ENCODE data around the gene HCN2.
A peak's percentile ranks its signal among the peaks of the same experiment; 100 is the strongest.
"Not testable (repeated sequence)": the region's sequence is repeated elsewhere in the genome, so short reads cannot be mapped to it uniquely, and the experiment has no call there.

HCN2 gene

DNA sequence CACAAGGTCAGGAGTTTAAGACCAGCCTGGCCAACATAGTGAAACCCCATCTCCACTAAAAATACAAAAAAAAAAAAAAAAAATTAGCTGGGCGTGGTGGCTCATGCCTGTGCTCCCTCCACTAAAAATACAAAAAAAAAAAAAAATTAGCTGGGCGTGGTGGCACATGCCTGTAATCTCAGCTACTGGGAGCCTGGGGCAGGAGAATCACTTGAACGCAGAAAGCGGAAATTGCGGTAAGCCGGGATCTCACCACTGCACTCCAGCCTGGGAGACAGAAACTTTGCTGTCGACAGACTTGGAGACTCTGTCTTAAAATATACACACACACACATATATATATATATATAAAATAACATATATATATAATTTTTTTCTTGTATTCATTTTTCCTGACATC lies 36.9 kb downstream of the HCN2 start:
- in situ Hi-C loops (cut with HindIII; ENCODE audit: low pct_ligation_motif_present, low pct_unique_long_range_greater_than_20kb, low sequenced_read_pairs); DNase-seq: not testable (repeated sequence)

DNA sequence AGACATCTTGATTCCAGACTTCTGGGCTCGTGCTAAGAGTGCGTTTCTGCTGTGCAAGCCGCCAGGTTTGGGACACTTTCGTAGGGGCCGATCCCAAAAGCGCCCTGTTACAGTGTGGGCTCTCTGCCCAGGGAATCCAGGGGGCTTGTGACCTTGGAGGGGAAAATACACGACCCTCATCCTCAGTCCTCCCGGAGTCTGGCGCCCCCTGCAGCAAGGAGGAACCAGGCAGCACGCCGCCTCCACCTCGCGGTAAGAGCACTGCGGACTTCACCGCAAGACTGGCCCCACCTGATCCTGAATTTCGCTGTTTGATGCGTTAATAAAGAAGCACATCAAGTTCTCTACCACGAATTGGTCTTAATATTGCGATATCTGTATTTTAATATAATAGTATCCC lies 38.5 kb downstream of the HCN2 start:
- in situ Hi-C loops (cut with HindIII; ENCODE audit: low pct_ligation_motif_present, low pct_unique_long_range_greater_than_20kb, low sequenced_read_pairs) = no loop called here
- DNase-seq = no peak

DNA sequence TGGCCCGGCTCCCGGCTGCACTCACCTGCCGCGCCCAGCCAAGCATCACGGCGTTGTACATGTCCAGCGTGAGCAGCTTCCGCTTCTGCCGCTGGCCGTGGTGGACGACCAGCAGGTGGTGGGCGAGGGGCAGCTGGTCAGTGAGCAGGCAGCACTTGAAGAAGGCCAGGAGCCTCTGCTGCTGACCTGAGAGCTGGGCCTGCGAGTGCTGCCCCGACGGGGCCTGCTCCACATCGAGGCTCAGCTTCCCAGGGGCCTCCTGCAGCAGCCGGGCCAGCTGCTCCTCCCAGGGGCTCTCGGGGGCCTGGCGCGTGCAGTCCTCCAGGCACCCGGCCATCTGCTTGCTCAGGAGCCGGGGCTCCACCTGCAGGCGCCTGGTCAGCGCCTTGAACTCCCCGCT lies 39.8 kb downstream of the HCN2 start:
- DNase-seq; in situ Hi-C loops (cut with HindIII; ENCODE audit: low pct_ligation_motif_present, low pct_unique_long_range_greater_than_20kb, low sequenced_read_pairs): not testable (repeated sequence)

DNA sequence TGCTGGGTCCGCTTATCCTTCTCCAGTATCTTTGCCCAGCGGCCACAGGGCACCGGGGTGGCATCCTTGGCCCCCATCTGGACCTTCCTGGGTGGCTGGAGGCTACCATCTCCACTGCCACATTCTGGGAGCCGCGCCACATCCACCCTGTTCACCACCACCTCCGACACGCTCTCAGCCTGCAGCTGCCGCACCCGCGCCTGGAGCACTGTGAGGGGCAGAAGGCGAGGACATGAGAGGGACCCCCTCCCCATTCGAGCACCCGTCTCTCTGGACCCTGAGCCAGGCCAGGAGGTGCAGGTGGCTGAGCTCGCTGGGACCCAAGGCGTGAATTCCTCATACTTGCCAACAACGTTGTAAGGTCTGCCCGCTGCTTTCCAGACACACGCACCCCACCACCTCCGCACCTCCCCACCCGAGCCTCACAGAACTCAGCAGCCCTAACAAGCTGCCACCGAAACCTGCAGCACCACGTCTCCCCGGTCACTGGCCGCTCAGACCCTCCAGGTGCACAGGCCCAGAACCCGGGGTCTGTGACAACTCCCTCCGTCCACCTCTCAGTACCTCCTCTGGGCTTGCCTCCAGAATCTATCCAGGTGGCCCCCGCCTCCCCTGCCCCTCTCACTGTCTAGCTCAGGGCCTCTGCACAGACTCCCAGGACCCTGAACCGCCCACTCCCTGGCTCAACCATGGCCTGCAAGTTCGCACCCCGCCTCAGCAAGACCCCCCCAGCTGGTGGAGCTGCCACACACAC lies 40.5 kb downstream of the HCN2 start:
- DNase-seq = no peak
- in situ Hi-C loops (cut with HindIII; ENCODE audit: low pct_ligation_motif_present, low pct_unique_long_range_greater_than_20kb, low sequenced_read_pairs) = no loop called here

DNA sequence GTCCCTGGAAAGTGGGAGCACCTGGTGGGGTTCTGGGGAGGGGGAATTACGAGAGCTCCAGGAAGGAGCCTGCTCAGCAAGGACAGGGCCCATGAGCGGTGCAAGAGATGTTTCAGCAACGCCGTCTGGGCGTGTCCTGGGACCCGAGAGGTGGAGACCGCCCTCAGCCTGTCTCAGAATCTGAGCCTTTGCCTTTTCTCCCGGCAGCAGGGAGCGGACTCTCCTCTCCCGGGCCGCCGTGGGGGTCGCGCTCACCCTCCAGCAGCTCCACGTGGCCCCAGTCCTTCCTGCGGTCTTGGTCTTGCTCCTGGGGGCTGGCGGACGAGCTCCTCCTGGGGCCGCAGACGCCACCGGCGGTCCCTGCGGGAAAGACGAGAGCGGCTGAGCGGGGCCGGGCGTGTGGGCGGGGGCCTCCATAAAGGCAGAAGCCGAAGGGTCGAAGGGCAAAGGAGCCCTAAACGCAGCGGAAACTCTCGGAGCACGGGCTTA lies 42.9 kb downstream of the HCN2 start:
- DNase-seq = peak; percentile 61
- in situ Hi-C loops (cut with HindIII; ENCODE audit: low pct_ligation_motif_present, low pct_unique_long_range_greater_than_20kb, low sequenced_read_pairs) = no loop called here

DNA sequence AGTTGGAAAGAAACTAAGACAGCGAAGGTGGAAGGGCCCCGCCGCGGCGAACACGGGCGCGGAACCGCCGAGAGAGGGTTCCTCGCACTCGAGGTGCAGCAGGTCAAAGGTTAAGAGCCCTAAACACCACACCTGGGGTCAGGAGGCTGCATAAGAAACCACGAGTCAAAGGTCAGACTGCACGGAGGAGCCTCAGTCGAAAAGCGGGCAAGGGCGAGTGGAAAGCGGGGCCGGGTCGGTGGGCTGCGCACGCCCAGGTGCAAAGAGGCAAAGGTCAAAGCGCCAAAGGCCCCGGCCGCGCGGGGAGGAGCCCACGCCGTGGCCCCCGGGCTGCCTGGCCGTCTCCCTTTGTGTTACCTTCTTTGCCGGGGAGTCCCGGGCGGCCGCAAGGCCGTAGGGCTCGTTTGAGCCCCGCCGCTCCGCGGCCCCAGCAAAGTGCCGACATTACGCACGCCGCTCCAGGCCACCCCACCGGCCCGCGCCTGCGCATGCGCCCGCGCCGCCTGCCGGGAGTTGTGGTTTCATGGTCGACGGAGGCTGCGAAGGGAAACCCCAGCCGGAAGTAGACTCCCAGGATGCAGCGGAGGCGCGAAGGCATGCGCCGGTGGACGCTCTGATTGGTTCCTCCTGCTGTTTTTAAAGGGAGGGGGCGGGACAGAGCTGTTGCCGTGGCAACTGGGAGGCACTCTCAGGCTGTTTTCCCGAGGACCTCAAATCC lies 43.5 kb downstream of the HCN2 start, which contains the start of gene POLRMT:
Gene POLRMT, minus strand, starts transcription at position 470 of the 718 bp plus-strand sequence. Its CDS starts 25 bp downstream, at position 445.
- in situ Hi-C loops (cut with HindIII; ENCODE audit: low pct_ligation_motif_present, low pct_unique_long_range_greater_than_20kb, low sequenced_read_pairs) = no loop called here
- DNase-seq = peak; percentile 95

DNA sequence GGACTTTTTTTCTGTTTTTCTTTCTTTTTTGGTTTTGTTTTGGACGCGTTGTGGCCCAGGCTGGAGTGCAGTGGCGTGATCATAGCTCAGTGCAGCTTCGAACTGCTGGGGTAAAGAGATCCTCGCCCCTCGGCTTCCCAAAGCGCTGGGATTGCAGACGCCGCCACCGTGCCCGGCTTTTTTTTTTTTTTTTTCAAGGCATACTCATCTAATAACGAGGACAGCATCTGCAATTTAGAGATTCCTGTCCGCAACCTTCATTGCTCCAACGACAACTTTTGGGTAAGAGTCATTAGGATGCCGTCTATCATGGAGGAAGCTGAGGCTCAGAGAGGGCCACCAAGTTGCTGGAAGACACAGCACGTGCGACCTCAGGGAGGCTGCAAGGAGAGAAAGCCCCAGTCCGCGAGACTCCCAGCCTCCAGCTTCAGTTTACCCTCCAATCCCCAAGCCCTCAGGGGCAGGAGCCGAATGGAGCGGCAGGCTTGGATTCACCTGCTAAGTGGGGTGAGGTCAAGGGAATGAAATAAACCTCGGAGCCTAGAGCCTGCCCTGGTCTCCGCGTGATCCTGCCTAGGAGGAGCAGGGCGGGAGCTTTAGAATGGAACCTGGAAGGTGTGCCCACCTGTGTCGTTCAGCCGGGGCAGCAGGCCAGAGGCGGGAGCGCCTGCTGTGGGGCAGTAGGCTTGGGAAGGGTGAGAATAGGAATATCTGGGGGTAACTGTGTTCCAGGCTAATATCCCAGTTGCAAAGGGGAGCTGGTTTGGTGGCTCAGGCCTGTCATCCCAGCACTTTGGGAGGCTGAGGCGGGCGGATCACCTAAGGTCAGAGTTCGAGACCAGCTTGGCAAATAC lies 44.3 kb downstream of the HCN2 start:
- DNase-seq = no peak
- in situ Hi-C loops (cut with HindIII; ENCODE audit: low pct_ligation_motif_present, low pct_unique_long_range_greater_than_20kb, low sequenced_read_pairs) = no loop called here

DNA sequence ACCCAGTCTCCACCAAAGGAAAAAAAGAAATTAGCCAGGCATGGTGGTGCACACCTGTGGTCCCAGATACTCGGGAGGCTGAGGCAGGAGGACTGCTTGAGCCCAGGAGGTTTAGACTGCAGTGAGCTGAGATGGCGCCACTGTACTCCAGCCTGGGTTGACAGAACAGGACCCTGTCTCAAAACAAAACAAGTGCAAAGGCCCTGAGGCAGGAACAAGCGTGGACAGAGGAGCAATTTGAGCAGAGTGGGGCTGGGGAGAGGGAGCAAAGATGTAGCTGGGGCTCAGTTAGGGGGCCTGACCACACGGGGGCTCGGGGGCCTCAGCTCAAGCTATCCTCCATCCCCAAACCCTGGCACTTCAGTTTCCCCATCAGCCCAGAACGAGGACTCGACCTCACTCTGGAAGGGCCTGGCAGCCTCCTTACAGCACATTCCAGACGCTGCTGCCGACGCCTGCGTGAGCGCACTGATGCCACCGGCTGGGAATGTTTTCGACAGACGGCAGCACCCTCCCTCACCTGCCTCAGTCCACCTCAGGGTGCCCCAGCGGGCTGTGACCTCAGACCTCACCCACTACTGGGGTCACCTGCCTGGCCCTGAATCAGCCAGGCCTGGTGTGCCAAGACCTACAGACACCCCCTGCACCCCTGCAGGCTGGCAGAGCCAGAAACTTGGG lies 45.4 kb downstream of the HCN2 start:
- in situ Hi-C loops (cut with HindIII; ENCODE audit: low pct_ligation_motif_present, low pct_unique_long_range_greater_than_20kb, low sequenced_read_pairs) = no loop called here
- DNase-seq = no peak

DNA sequence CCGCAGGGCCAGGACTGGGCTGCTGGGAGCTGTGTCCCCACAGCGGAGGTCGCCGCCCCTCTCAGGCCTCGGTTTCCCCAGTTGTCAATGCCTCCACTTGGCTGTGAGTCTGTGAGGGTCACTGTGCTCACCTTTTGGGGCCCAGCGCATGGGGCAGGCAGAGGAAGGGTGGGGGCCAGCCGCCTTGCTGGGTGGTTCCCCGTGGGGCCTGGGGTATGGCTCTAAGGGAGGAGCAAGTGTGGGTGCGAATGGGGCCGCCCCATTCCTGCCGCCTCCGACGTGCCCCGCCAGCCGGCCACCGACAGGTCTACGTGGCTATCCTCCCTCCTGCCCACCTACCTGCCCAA lies 49.2 kb downstream of the HCN2 start:
- in situ Hi-C loops (cut with HindIII; ENCODE audit: low pct_ligation_motif_present, low pct_unique_long_range_greater_than_20kb, low sequenced_read_pairs) = no loop called here

DNA sequence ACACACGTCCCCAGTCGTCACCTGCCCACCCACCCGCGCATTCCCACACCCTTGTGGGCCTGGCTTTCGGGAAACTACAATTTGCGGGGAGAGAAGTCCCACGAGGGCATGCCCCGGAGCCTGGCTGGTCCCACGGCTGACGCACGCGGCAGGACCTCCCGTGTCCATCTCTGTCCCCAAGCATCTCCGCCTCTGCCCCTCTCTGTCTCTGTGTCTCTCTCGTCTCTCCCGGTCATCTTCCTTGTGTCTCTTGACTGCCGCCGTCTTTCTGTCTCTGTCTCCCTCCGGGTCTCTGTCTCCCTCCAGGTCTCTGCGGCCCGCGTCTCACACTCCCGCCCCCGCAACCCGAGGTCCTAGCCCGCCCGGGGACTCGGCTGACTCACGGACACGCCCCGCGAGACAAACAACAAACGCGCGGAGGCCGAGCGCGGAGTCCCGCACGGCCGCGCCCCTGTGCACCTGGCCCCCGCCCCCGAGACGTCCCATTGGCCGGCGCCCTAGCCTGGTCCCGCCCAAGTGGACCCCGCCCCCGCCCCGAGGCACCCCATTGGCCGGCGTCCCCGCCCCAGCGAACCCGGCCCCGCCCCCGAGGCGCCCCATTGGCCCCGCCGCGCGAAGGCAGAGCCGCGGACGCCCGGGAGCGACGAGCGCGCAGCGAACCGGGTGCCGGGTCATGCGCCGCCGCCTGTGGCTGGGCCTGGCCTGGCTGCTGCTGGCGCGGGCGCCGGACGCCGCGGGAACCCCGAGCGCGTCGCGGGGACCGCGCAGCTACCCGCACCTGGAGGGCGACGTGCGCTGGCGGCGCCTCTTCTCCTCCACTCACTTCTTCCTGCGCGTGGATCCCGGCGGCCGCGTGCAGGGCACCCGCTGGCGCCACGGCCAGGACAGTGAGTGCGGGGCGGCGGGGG lies 49.8 kb downstream of the HCN2 start, which contains the start of gene FGF22:
Gene FGF22, plus strand, starts transcription at position 627 of the 908 bp plus-strand sequence. Its CDS starts 47 bp downstream, at position 674.
- DNase-seq = peak; percentile 84
- in situ Hi-C loops (cut with HindIII; ENCODE audit: low pct_ligation_motif_present, low pct_unique_long_range_greater_than_20kb, low sequenced_read_pairs) = no loop called here

More for the DNA sequence above, 49.2 kb downstream of the HCN2 start:
- no peak for DNase-seq

DNA sequence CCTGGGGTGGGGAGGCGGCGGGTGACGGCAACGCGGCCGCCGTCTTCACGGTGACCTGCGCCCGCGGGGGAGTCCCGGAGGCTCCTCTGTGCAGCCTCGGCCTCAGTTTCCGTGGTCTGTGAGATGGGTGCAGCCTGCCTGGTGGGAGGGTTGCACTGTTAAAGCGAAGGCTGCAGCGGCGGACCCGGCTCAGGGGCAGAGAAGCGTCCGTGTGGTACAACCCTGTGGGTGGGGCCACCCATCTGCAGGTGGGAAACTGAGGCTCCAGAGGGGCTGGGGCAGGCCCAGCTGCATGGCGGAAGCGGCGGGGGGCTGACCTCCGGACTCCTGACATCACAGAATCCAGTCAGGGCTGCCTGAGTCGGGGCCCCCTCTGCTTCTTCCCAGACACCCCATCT lies 50.5 kb downstream of the HCN2 start:
- in situ Hi-C loops (cut with HindIII; ENCODE audit: low pct_ligation_motif_present, low pct_unique_long_range_greater_than_20kb, low sequenced_read_pairs) = no loop called here
- no peak for DNase-seq

DNA sequence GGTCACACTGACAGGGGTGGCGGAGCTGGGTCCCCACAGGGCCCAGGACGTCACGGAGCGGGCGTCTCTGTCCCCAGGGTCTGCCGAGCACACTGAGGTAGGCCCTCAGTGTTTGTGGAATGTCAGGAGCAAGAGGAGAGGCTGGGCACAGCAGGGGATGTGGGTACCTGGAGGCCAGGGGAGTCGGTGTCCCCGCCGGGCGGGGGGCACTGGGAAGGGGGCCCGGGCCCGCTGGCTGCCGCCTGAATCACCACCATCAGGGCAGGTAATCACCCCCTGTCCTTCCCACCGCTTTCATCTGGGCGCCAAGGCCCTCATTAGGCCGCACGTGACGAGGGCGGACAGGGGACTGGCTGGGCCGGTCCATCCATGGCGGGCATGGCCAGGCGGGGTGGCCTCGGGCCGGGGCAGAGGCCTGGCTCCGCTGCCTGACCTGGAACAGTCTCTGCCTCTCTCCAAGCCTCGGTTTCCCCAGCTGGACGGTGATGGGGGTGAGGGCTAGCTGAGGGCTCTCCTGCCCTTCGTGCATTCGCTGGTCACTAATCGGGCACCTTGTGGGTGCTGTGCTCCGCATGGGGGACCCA lies 51.0 kb downstream of the HCN2 start:
- in situ Hi-C loops (cut with HindIII; ENCODE audit: low pct_ligation_motif_present, low pct_unique_long_range_greater_than_20kb, low sequenced_read_pairs) = no loop called here
- no peak for DNase-seq

DNA sequence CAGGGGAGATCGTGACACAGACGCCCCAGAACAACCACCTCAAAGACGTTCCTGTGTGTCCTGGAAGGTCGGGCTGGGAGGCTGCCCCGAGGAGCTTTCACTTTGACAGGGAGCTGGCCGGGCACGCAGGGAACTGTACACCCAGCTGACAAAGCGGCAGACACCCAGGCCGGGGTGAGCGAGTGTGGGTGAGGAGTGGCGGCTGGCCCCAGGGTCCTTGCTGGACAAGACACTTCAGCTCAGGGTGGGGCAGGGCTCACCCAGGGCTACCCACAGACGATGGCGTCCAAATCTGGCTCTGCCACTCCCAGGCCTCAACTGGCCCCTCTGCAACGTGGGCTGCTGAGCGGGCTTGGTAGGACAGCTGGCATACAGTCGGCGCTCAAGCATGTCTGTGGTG lies 52.0 kb downstream of the HCN2 start:
- in situ Hi-C loops (cut with HindIII; ENCODE audit: low pct_ligation_motif_present, low pct_unique_long_range_greater_than_20kb, low sequenced_read_pairs) = no loop called here
- no peak for DNase-seq

DNA sequence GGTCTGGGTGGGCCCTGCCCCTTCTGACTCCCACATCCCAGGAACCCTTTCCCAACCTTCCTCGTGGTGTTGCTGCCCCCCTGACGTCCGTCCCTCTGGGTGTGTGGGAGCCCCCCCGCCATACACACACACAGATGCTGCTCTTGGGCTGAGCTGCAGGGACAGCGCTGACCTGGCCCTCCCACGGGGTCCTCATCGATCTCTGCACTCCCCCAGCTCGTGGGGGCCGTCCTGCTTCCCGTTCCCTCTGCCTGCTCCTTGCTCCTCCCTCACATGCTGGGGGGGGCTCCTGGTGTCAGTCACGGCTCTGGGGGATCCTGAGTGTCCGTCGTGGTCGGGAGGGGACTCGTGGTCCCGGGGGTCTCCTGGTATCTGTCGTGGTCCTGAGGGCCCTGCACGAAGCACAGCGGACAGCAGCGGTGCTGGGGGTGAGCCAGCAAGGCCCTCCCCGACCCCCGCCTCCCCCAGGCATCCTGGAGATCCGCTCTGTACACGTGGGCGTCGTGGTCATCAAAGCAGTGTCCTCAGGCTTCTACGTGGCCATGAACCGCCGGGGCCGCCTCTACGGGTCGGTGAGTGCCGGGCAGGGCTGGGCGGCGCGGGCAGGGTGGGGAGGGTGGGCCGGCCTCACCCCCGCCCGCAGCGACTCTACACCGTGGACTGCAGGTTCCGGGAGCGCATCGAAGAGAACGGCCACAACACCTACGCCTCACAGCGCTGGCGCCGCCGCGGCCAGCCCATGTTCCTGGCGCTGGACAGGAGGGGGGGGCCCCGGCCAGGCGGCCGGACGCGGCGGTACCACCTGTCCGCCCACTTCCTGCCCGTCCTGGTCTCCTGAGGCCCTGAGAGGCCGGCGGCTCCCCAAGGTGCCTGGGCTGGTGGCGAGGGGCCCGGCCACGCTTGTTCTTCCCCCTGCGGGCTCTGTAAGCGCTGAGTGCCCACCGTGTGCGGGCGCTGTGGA lies 53.4 kb downstream of the HCN2 start:
- in situ Hi-C loops (cut with HindIII; ENCODE audit: low pct_ligation_motif_present, low pct_unique_long_range_greater_than_20kb, low sequenced_read_pairs) = no loop called here
- no peak for DNase-seq

DNA sequence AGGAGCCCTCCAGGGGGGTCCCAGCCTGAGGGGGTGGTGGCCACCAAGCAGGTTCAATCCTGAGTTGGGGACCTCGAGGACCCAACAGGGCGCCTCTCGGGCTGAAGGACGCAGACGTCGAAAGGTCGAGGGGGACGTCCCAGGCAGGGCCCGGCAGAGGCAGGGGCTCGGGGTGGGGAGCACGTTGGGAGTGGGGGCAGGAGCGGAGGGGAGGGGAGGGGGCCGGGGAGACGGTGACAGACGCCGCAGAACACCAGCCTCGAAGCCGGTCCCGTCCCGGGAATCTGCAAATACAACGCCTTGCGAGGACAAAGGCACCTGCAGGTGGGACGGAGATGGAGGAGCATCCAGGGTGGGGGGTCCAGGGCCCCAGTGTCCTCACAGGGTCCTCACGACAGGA lies 54.1 kb downstream of the HCN2 start:
- no peak for DNase-seq
- in situ Hi-C loops (cut with HindIII; ENCODE audit: low pct_ligation_motif_present, low pct_unique_long_range_greater_than_20kb, low sequenced_read_pairs) = no loop called here

DNA sequence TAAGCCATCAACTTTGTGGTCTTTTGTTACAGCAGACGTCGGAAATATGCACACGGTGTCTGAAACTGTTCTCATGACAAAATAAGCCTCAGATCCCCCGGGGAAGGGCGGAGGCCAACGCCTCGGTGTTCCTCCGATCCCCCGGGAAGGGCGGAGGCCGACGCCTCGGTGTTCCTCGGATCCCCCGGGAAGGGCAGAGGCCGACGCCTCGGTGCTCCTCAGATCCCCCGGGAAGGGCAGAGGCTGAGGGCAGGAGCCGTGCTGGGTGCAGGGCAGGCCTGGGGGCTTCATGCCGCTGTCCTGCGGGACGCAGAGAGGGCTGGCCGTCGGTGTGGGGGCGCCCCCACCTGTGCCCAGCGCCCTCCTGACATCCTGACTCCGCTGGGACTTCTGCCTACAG lies 54.7 kb downstream of the HCN2 start:
- DNase-seq = no peak
- in situ Hi-C loops (cut with HindIII; ENCODE audit: low pct_ligation_motif_present, low pct_unique_long_range_greater_than_20kb, low sequenced_read_pairs) = no loop called here

Data from ACHN (cell line).